Liver (tissue), 9 donors: ENCODE results near the gene TMED3. TPM values are rescaled to one million over a fixed set of nuclear protein-coding genes. Genes with fewer than 3 reads are reported as not detected.

ENCODE experiments used
- DNase-seq: peaks from one replicate; pipeline ENCODE4 v3.0.0-alpha.2; 2017; ENCODE audit warnings: low spot score
- H3K27ac ChIP-seq, 2 donors: one replicate each; pipeline ENCODE4 v1.7.0; 2013; ENCODE audit warnings: inconsistent platforms in 2 of 2, low read length in 2 of 2, control low read depth in 1 of 2, low read depth in 1 of 2, mild to moderate bottlenecking in 1 of 2
- H3K27me3 ChIP-seq, 4 donors: one replicate each; pipeline versions ENCODE4 v1.6.1 to v1.7.0; 2013; ENCODE audit warnings: low read length in 3 of 4, inconsistent platforms in 1 of 4, mild to moderate bottlenecking in 1 of 4, moderate library complexity in 1 of 4; ENCODE audit not compliant: control insufficient read depth in 4 of 4, insufficient read depth in 4 of 4
- H3K36me3 ChIP-seq, 4 donors: one replicate each; pipeline versions ENCODE4 v1.6.1 to v1.7.0; 2013; ENCODE audit warnings: low read length in 3 of 4, mild to moderate bottlenecking in 3 of 4, low read depth in 1 of 4, moderate library complexity in 1 of 4; ENCODE audit not compliant: control insufficient read depth in 4 of 4, insufficient read depth in 3 of 4
- H3K4me1 ChIP-seq, 4 donors: one replicate each; pipeline versions ENCODE4 v1.6.1 to v1.7.0; 2013; ENCODE audit warnings: low read length in 3 of 4, mild to moderate bottlenecking in 3 of 4, moderate library complexity in 1 of 4; ENCODE audit not compliant: control insufficient read depth in 4 of 4, insufficient read depth in 4 of 4
- H3K4me3 ChIP-seq, 3 donors: one replicate each; pipeline versions ENCODE4 v1.6.1 to v1.7.0; 2013; ENCODE audit warnings: low read length in 3 of 3, control low read depth in 1 of 3, low read depth in 1 of 3, mild to moderate bottlenecking in 1 of 3
- H3K9ac ChIP-seq, 2 donors: one replicate each; pipeline ENCODE4 v1.7.0; 2013; ENCODE audit warnings: low read length in 2 of 2, mild to moderate bottlenecking in 2 of 2, moderate library complexity in 2 of 2, control low read depth in 1 of 2, low read depth in 1 of 2
- H3K9me3 ChIP-seq, 4 donors: one replicate each; pipeline versions ENCODE4 v1.6.1 to v1.7.0; 2013; ENCODE audit warnings: low read length in 3 of 4; ENCODE audit not compliant: control insufficient read depth in 4 of 4
- ATF3 ChIP-seq: IDR thresholded peaks from 2 replicates; pipeline ENCODE4 v1.6.1; 2016; ENCODE audit warnings: antibody characterized with exemption
- EGR1 ChIP-seq, 2 donors: IDR thresholded peaks; 2 replicates each; pipeline ENCODE4 v1.6.1; 2016 to 2018; ENCODE audit warnings: antibody characterized with exemption in 2 of 2, low read depth in 2 of 2
- FOXA1 ChIP-seq: IDR thresholded peaks from 2 replicates; pipeline ENCODE4 v1.6.1; 2016; ENCODE audit warnings: antibody characterized with exemption
- FOXA2 ChIP-seq: IDR thresholded peaks from 2 replicates; pipeline ENCODE4 v1.6.1; 2016; ENCODE audit warnings: antibody characterized with exemption
- GABPA ChIP-seq, 2 donors: IDR thresholded peaks in 1 of 2; conservative IDR thresholded peaks in 1 of 2; 2 replicates each; pipeline ENCODE4 v1.6.1; 2016; ENCODE audit warnings: antibody characterized with exemption in 2 of 2, mild to moderate bottlenecking in 1 of 2, moderate library complexity in 1 of 2
- HNF4A ChIP-seq, 2 donors: conservative IDR thresholded peaks; 2 replicates each; pipeline ENCODE4 v1.6.1; 2016; ENCODE audit warnings: antibody characterized with exemption in 2 of 2, mild to moderate bottlenecking in 2 of 2
- HNF4G ChIP-seq: IDR thresholded peaks from 2 replicates; pipeline ENCODE4 v1.6.1; 2016; ENCODE audit warnings: antibody characterized with exemption
- JUND ChIP-seq, 2 donors: IDR thresholded peaks; 2 replicates each; pipeline ENCODE4 v1.6.1; 2016; ENCODE audit warnings: antibody characterized with exemption in 2 of 2
- NR2F2 ChIP-seq: IDR thresholded peaks from 2 replicates; pipeline ENCODE4 v1.6.1; 2016; ENCODE audit warnings: antibody characterized with exemption
- RAD21 ChIP-seq, 2 donors: IDR thresholded peaks; 2 replicates each; pipeline ENCODE4 v1.6.1; 2016; ENCODE audit warnings: antibody characterized with exemption in 2 of 2, mild to moderate bottlenecking in 2 of 2
- REST ChIP-seq: IDR thresholded peaks from 2 replicates; pipeline ENCODE4 v1.6.1; 2016; ENCODE audit warnings: antibody characterized with exemption, mild to moderate bottlenecking
- RXRA ChIP-seq, 2 donors: IDR thresholded peaks; 2 replicates each; pipeline ENCODE4 v1.6.1; 2017 to 2018; ENCODE audit warnings: antibody characterized with exemption in 2 of 2, mild to moderate bottlenecking in 1 of 2
- SP1 ChIP-seq: IDR thresholded peaks from 2 replicates; pipeline ENCODE4 v1.6.1; 2018; ENCODE audit warnings: antibody characterized with exemption, mild to moderate bottlenecking
- TAF1 ChIP-seq: conservative IDR thresholded peaks from 2 replicates; pipeline ENCODE4 v1.6.1; 2016; ENCODE audit warnings: antibody characterized with exemption, mild to moderate bottlenecking
- YY1 ChIP-seq: IDR thresholded peaks from 2 replicates; pipeline ENCODE4 v1.6.1; 2016; ENCODE audit warnings: antibody characterized with exemption, mild to moderate bottlenecking
- ZBTB33 ChIP-seq: IDR thresholded peaks from 2 replicates; pipeline ENCODE4 v1.6.1; 2016; ENCODE audit warnings: antibody characterized with exemption
- WGBS: extraction: QIAGEN DNeasy Blood & Tissue Kit; methylation state at CpG from one replicate; pipeline ENCODE4 v1.1.7; 2013; 5-methylcytosine and 5-hydroxymethylcytosine counted together
- polyA plus RNA-seq, 2 donors: library from polyadenylated mRNA; stranded (reverse) in 1 of 2; unstranded in 1 of 2; fragments of 200-250 nt in 1 of 2; fragments of >200 nt in 1 of 2; fragmentation: Nextera tagmentation in 1 of 2; extraction: Ambion mirVana in 1 of 2; gene quantifications; one replicate each; pipeline versions ENCODE4 v1.2.1 to v1.2.3, GENCODE V29; 2013 to 2015
- total RNA-seq, 2 donors: library from RNA; depleted of rRNA; stranded (reverse); fragments of >200 nt; gene quantifications; one replicate each; pipeline ENCODE4 v1.2.3, GENCODE V29; 2014
- TF ChIP-seq, protein P1 (sequence below): IDR thresholded peaks from 2 replicates; pipeline ENCODE4 v1.6.1; 2016; ENCODE audit warnings: antibody characterized with exemption
- TF ChIP-seq, protein P2 (sequence below): fragments of 150-350 bp; IDR thresholded peaks from 2 replicates; pipeline ENCODE4 v1.5.1; 2017; ENCODE audit warnings: improper control_type of control experiment, low read depth, low read length; ENCODE audit not compliant: missing input control
- donor health status: healthy.
- donor health status: healthy.
- donor health status: healthy.
- donor health status: healthy.
- donor health status: healthy.

The TMED3 gene
- total and polyA plus RNA-seq, 4 donors: 11.0 to 28.1 (median 14.0) TPM

DNA sequence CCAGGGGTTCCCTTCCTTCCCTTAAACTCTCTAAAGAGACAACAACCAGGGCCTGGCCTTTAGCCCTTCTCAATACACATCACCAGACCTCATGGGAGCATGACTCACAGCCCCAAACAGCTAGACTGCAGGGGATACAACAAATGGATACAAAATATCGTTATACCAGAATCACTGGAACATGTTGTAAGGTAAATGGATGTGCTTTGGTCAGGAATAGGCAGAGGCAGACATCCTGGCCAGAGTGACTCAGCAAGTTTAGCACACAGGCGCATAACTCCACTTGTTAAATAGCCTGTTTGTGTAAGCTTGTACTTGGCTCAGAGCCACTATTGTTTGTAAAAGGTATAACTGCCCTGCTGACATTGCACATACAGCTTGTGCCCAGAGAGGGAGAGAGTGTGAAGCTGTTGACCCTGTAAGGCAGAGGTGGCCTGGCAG lies 18.3 kb downstream of the TMED3 start:
- H3K4me3 ChIP-seq: no peak overlapping the region
- no peaks in the 10 kb centered on the region for H3K36me3 ChIP-seq
- peaks cover 0 to 3% (median 0%) of the 10 kb centered on the region in 4 donors for H3K9me3 ChIP-seq
- TF ChIP-seq HNF4A (conservative IDR thresholded peaks at IDR 0.05): no peak
- TF ChIP-seq YY1: no peak
- no peak for TF ChIP-seq TAF1
- TF ChIP-seq, protein P1, sequence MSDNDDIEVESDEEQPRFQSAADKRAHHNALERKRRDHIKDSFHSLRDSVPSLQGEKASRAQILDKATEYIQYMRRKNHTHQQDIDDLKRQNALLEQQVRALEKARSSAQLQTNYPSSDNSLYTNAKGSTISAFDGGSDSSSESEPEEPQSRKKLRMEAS: no peak
- TF ChIP-seq HNF4G: no peak
- no peak for TF ChIP-seq EGR1 (IDR thresholded peaks at IDR 0.05; ENCODE audit: low read depth in 2 of 2)
- TF ChIP-seq NR2F2: no peak
- TF ChIP-seq SP1: no peak
- TF ChIP-seq RXRA (IDR thresholded peaks at IDR 0.05): no peak
- no peak for TF ChIP-seq JUND (IDR thresholded peaks at IDR 0.05)
- no peak for TF ChIP-seq ATF3
- no peak for TF ChIP-seq FOXA2
- TF ChIP-seq REST: no peak
- TF ChIP-seq, protein P2, sequence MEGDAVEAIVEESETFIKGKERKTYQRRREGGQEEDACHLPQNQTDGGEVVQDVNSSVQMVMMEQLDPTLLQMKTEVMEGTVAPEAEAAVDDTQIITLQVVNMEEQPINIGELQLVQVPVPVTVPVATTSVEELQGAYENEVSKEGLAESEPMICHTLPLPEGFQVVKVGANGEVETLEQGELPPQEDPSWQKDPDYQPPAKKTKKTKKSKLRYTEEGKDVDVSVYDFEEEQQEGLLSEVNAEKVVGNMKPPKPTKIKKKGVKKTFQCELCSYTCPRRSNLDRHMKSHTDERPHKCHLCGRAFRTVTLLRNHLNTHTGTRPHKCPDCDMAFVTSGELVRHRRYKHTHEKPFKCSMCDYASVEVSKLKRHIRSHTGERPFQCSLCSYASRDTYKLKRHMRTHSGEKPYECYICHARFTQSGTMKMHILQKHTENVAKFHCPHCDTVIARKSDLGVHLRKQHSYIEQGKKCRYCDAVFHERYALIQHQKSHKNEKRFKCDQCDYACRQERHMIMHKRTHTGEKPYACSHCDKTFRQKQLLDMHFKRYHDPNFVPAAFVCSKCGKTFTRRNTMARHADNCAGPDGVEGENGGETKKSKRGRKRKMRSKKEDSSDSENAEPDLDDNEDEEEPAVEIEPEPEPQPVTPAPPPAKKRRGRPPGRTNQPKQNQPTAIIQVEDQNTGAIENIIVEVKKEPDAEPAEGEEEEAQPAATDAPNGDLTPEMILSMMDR: no peak
- no peak for TF ChIP-seq RAD21 (IDR thresholded peaks at IDR 0.05)
- TF ChIP-seq FOXA1: no peak
- no peak for TF ChIP-seq GABPA (IDR thresholded peaks at IDR 0.05 in 1 of 2, conservative IDR thresholded peaks at IDR 0.05 in 1 of 2)
- TF ChIP-seq ZBTB33: no peak
- H3K27me3 ChIP-seq: no peaks in the 10 kb centered on the region
- 87% methylated on average over 2 of the region's 2 CpGs for WGBS
- H3K27ac ChIP-seq: no peak overlapping the region
- no peak for DNase-seq
- H3K9ac ChIP-seq: no peak overlapping the region
- H3K4me1 ChIP-seq: no peaks in the 10 kb centered on the region
